Stomach (tissue), 4 donors: Measurements from ENCODE around the gene DYNC1I1.

Source experiments
- POLR2AphosphoS5 ChIP-seq, 3 donors: sonication (generic); formaldehyde crosslinking; IDR thresholded peaks; one replicate each; pipeline ENCODE4 v1.6.1; 2016; ENCODE audit warnings: antibody characterized with exemption in 3 of 3
- TF ChIP-seq, protein P1 (sequence below), 7 experiments: fragments of 450-650 bp in 4 of 7; fragments of 200-600 bp in 3 of 7; sonication (generic) in 3 of 7; IDR thresholded peaks; one replicate each; pipeline ENCODE4 v1.5.1; 2016 to 2019; ENCODE audit warnings: antibody characterized with exemption in 7 of 7, control low read depth in 2 of 7, mild to moderate bottlenecking in 1 of 7

DNA sequence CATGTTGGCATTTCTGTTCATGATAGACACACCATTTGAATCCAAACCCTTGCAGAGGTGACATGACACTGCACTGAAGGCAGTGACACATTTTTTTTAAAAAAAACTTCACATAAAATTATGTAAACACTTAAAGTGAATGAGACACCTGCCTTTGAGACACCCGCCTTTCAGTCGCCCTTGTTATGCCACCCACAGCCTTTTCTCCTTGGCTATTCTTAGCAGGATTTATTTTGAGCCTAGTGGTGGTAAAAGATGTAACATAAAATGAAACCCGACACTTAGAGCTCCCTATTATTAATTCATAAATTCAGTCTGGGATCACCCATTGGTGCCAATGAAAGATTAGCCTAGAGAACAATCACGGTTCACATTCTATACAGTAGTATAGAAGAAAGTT, 161.3 kb downstream of the DYNC1I1 start:
- TF ChIP-seq, protein P1, sequence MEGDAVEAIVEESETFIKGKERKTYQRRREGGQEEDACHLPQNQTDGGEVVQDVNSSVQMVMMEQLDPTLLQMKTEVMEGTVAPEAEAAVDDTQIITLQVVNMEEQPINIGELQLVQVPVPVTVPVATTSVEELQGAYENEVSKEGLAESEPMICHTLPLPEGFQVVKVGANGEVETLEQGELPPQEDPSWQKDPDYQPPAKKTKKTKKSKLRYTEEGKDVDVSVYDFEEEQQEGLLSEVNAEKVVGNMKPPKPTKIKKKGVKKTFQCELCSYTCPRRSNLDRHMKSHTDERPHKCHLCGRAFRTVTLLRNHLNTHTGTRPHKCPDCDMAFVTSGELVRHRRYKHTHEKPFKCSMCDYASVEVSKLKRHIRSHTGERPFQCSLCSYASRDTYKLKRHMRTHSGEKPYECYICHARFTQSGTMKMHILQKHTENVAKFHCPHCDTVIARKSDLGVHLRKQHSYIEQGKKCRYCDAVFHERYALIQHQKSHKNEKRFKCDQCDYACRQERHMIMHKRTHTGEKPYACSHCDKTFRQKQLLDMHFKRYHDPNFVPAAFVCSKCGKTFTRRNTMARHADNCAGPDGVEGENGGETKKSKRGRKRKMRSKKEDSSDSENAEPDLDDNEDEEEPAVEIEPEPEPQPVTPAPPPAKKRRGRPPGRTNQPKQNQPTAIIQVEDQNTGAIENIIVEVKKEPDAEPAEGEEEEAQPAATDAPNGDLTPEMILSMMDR (IDR thresholded peaks at IDR 0.05) = no peak
- no peak for TF ChIP-seq POLR2AphosphoS5 (IDR thresholded peaks at IDR 0.05)
